ENCODE measurements around the gene NDUFS1. TPM values are rescaled to one million over a fixed set of nuclear protein-coding genes. Genes with fewer than 3 reads are reported as not detected.
A peak's percentile ranks its signal among the peaks of the same experiment; 100 is the strongest.
"Not testable (repeated sequence)": the region's sequence is repeated elsewhere in the genome, so short reads cannot be mapped to it uniquely, and the experiment has no call there.

Gene NDUFS1
- total RNA-seq, 1 experiment from 2014 or later: 83.6 TPM

GRCh38 chr2:206080927-206081326 is 78.3 kb downstream of the NDUFS1 start:
- Histone ChIP-seq H3K27ac (ENCODE audit: low read length) (no peak overlapping the region), H2AFZ (ENCODE audit: low read length) (no peak overlapping the region), H3K4me1 (ENCODE audit: low read length) (peaks cover 35% of the 10 kb centered on the region), H4K20me1 (ENCODE audit: insufficient read depth, low read depth, low read length) (no peaks in the 10 kb centered on the region), H3K9ac (ENCODE audit: low read length) (no peak overlapping the region), H3K4me3 (ENCODE audit: low read length) (no peak overlapping the region), H3K27me3 (ENCODE audit: low read length) (no peaks in the 10 kb centered on the region), H3K36me3 (ENCODE audit: insufficient read depth, low read length) (no peaks in the 10 kb centered on the region), H3K79me2 (ENCODE audit: low read length) (peaks cover 91% of the 10 kb centered on the region), H3K4me2 (ENCODE audit: low read depth, low read length, poor library complexity, severe bottlenecking) (peak overlapping the region; percentile 5), H3K9me3 (ENCODE audit: low read length) (no peaks in the 10 kb centered on the region), H3K9me2 (replicated peaks; ENCODE audit: insufficient read depth, low read length) (no peaks in the 10 kb centered on the region)
- DNase-seq: no peak

GRCh38 chr2:206079699-206080465 is 79.4 kb downstream of the NDUFS1 start:
- H4K20me1 ChIP-seq (ENCODE audit: insufficient read depth, low read depth, low read length): no peaks in the 10 kb centered on the region
- no peak overlapping the region for H3K9ac ChIP-seq (ENCODE audit: low read length)

DNA sequence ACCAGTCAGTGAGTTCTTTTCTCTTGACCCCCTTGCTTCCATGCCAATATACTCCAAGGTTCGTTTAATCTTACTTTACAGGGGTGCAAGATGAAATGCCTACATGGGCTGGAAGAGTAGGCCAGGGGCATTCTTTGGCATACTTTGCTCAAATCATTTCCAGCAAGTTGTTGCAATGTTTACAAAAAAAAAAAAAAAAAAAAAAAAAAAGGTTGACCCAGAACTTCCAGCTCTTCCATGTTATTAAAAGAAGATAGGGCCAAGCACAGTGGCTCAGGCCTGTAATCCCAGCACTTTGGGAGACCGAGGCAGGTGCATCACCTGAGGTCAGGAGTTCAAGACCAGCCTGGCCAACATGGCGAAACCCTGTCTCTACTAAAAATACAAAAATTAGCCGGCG is 81.4 kb downstream of the NDUFS1 start:
- H3K9me3 ChIP-seq (ENCODE audit: low read length): not testable (repeated sequence)

More at GRCh38 chr2:206079699-206080465, 79.4 kb downstream of the NDUFS1 start:
- no peak overlapping the region for H2AFZ ChIP-seq (ENCODE audit: low read length)
- H3K27ac ChIP-seq (ENCODE audit: low read length): no peak overlapping the region
- H3K79me2 ChIP-seq (ENCODE audit: low read length): peaks cover 97% of the 10 kb centered on the region
- H3K4me1 ChIP-seq (ENCODE audit: low read length): peaks cover 35% of the 10 kb centered on the region
- no peaks in the 10 kb centered on the region for H3K9me2 ChIP-seq (replicated peaks; ENCODE audit: insufficient read depth, low read length)
- no peaks in the 10 kb centered on the region for H3K27me3 ChIP-seq (ENCODE audit: low read length)
- no peaks in the 10 kb centered on the region for H3K36me3 ChIP-seq (ENCODE audit: insufficient read depth, low read length)
- H3K4me2 ChIP-seq (ENCODE audit: low read depth, low read length, poor library complexity, severe bottlenecking): no peak overlapping the region
- H3K4me3 ChIP-seq (ENCODE audit: low read length): no peak overlapping the region
- DNase-seq: no peak
- H3K9me3 ChIP-seq (ENCODE audit: low read length): no peaks in the 10 kb centered on the region

DNA sequence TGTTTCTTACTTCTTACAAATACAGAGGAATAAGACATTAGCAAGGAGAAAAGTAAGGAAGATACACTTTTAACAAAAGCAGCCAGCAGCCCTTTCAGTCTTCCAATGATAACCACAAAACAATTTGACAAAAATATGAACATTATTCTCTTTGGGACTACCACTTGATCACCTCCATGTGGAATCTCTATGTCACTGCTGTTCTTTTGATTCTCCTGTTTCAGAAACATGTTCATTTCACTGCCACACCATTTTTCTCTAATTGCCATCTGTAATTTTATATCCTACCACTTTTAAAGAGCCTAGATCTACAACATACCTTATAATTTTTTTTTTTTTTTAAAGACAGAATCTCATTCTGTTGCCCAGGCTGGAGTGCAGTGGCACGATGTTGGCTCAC is 84.1 kb downstream of the NDUFS1 start:
- Histone ChIP-seq H3K4me3 (ENCODE audit: low read length) (no peak overlapping the region), H3K4me2 (ENCODE audit: low read depth, low read length, poor library complexity, severe bottlenecking) (no peak overlapping the region), H4K20me1 (ENCODE audit: insufficient read depth, low read depth, low read length) (no peaks in the 10 kb centered on the region), H3K79me2 (ENCODE audit: low read length) (peaks cover 97% of the 10 kb centered on the region), H3K9me2 (replicated peaks; ENCODE audit: insufficient read depth, low read length) (no peaks in the 10 kb centered on the region), H2AFZ (ENCODE audit: low read length) (no peak overlapping the region), H3K27me3 (ENCODE audit: low read length) (no peaks in the 10 kb centered on the region), H3K9ac (ENCODE audit: low read length) (no peak overlapping the region), H3K27ac (ENCODE audit: low read length) (no peak overlapping the region), H3K4me1 (ENCODE audit: low read length) (peaks cover 5% of the 10 kb centered on the region; the same call in 1 of the 2 replicates), H3K36me3 (ENCODE audit: insufficient read depth, low read length) (no peaks in the 10 kb centered on the region), H3K9me3 (ENCODE audit: low read length) (no peaks in the 10 kb centered on the region)
- DNase-seq: no peak

More for the DNA sequence above, 81.4 kb downstream of the NDUFS1 start:
- peaks cover 24% of the 10 kb centered on the region for H3K4me1 ChIP-seq (ENCODE audit: low read length)
- not testable (repeated sequence) for DNase-seq; H3K36me3 ChIP-seq (ENCODE audit: insufficient read depth, low read length); H4K20me1 ChIP-seq (ENCODE audit: insufficient read depth, low read depth, low read length); H3K27ac ChIP-seq (ENCODE audit: low read length); H3K4me2 ChIP-seq (ENCODE audit: low read depth, low read length, poor library complexity, severe bottlenecking); H2AFZ ChIP-seq (ENCODE audit: low read length); H3K4me3 ChIP-seq (ENCODE audit: low read length); H3K27me3 ChIP-seq (ENCODE audit: low read length); H3K9me2 ChIP-seq (replicated peaks; ENCODE audit: insufficient read depth, low read length); H3K9ac ChIP-seq (ENCODE audit: low read length)
- peaks cover 97% of the 10 kb centered on the region for H3K79me2 ChIP-seq (ENCODE audit: low read length)

GRCh38 chr2:206071807-206072206 is 87.4 kb downstream of the NDUFS1 start:
- peaks cover 97% of the 10 kb centered on the region for H3K79me2 ChIP-seq (ENCODE audit: low read length)
- no peak overlapping the region for H3K27ac ChIP-seq (ENCODE audit: low read length)
- no peaks in the 10 kb centered on the region for H3K9me3 ChIP-seq (ENCODE audit: low read length)
- H2AFZ ChIP-seq (ENCODE audit: low read length): no peak overlapping the region
- no peak for DNase-seq
- no peak overlapping the region for H3K4me2 ChIP-seq (ENCODE audit: low read depth, low read length, poor library complexity, severe bottlenecking)
- H3K4me1 ChIP-seq (ENCODE audit: low read length): no peaks in the 10 kb centered on the region; the same call in 1 of the 2 replicates
- no peaks in the 10 kb centered on the region for H4K20me1 ChIP-seq (ENCODE audit: insufficient read depth, low read depth, low read length)
- H3K4me3 ChIP-seq (ENCODE audit: low read length): no peak overlapping the region
- no peaks in the 10 kb centered on the region for H3K9me2 ChIP-seq (replicated peaks; ENCODE audit: insufficient read depth, low read length)
- no peak overlapping the region for H3K9ac ChIP-seq (ENCODE audit: low read length)
- H3K36me3 ChIP-seq (ENCODE audit: insufficient read depth, low read length): no peaks in the 10 kb centered on the region
- H3K27me3 ChIP-seq (ENCODE audit: low read length): no peaks in the 10 kb centered on the region

GRCh38 chr2:206069417-206069816 is 89.8 kb downstream of the NDUFS1 start:
- Histone ChIP-seq H2AFZ (ENCODE audit: low read length) (no peak overlapping the region), H3K9me2 (replicated peaks; ENCODE audit: insufficient read depth, low read length) (no peaks in the 10 kb centered on the region), H3K4me3 (ENCODE audit: low read length) (no peak overlapping the region), H3K79me2 (ENCODE audit: low read length) (peaks cover 97% of the 10 kb centered on the region), H3K36me3 (ENCODE audit: insufficient read depth, low read length) (no peaks in the 10 kb centered on the region), H3K4me2 (ENCODE audit: low read depth, low read length, poor library complexity, severe bottlenecking) (no peak overlapping the region), H3K9ac (ENCODE audit: low read length) (no peak overlapping the region), H3K4me1 (ENCODE audit: low read length) (no peaks in the 10 kb centered on the region; the same call in 1 of the 2 replicates), H4K20me1 (ENCODE audit: insufficient read depth, low read depth, low read length) (no peaks in the 10 kb centered on the region), H3K27ac (ENCODE audit: low read length) (no peak overlapping the region), H3K27me3 (ENCODE audit: low read length) (no peaks in the 10 kb centered on the region), H3K9me3 (ENCODE audit: low read length) (no peaks in the 10 kb centered on the region)
- DNase-seq: no peak

GRCh38 chr2:206068207-206068606 is 91.0 kb downstream of the NDUFS1 start:
- H3K4me1 ChIP-seq (ENCODE audit: low read length): no peaks in the 10 kb centered on the region; the same call in 1 of the 2 replicates
- H3K9me3 ChIP-seq (ENCODE audit: low read length): no peaks in the 10 kb centered on the region
- no peak overlapping the region for H3K9ac ChIP-seq (ENCODE audit: low read length)
- H3K4me2 ChIP-seq (ENCODE audit: low read depth, low read length, poor library complexity, severe bottlenecking): no peak overlapping the region
- no peak overlapping the region for H3K27ac ChIP-seq (ENCODE audit: low read length)
- no peaks in the 10 kb centered on the region for H3K27me3 ChIP-seq (ENCODE audit: low read length)
- H3K9me2 ChIP-seq (replicated peaks; ENCODE audit: insufficient read depth, low read length): no peaks in the 10 kb centered on the region
- peaks cover 96% of the 10 kb centered on the region for H3K79me2 ChIP-seq (ENCODE audit: low read length)
- H4K20me1 ChIP-seq (ENCODE audit: insufficient read depth, low read depth, low read length): no peaks in the 10 kb centered on the region
- no peak overlapping the region for H2AFZ ChIP-seq (ENCODE audit: low read length)
- DNase-seq: no peak
- no peaks in the 10 kb centered on the region for H3K36me3 ChIP-seq (ENCODE audit: insufficient read depth, low read length)
- no peak overlapping the region for H3K4me3 ChIP-seq (ENCODE audit: low read length)

All from Karpas-422 (cell line).